Large intestine (tissue), 3 donors: ENCODE data around the gene SNN. TPM values are rescaled to one million over a fixed set of nuclear protein-coding genes. Genes with fewer than 3 reads are reported as not detected.

Experiments used
- DNase-seq, 2 donors: peaks; one replicate each; pipeline versions ENCODE4 v3.0.0 to v3.0.0-alpha.2; 2013
- H3K27ac ChIP-seq: one replicate; pipeline ENCODE4 v1.5.1; 2013; ENCODE audit warnings: low read length
- H3K27me3 ChIP-seq: 2 replicates; pipeline ENCODE4 v1.6.1; 2013; ENCODE audit warnings: low read length; ENCODE audit not compliant: control insufficient read depth, insufficient read depth
- H3K36me3 ChIP-seq: 2 replicates; pipeline ENCODE4 v1.6.1; 2013; ENCODE audit warnings: low read length; ENCODE audit not compliant: control insufficient read depth, insufficient read depth
- H3K4me1 ChIP-seq: one replicate; pipeline ENCODE4 v1.6.1; 2013; ENCODE audit warnings: low read length; ENCODE audit not compliant: control insufficient read depth, insufficient read depth
- H3K4me3 ChIP-seq: one replicate; pipeline ENCODE4 v1.5.1; 2013; ENCODE audit warnings: low read length
- H3K9me3 ChIP-seq: one replicate; pipeline ENCODE4 v1.6.1; 2013; ENCODE audit warnings: mild to moderate bottlenecking, low read depth, low read length, moderate library complexity; ENCODE audit not compliant: control insufficient read depth
- WGBS: methylation state at CpG from one replicate; pipeline ENCODE4 v1.1.5; 2013; ENCODE audit warnings: low lambda C conversion rate; ENCODE audit not compliant: insufficient coverage; 5-methylcytosine and 5-hydroxymethylcytosine counted together
- polyA plus RNA-seq: library from polyadenylated mRNA; unstranded; fragments of 120-200 nt; gene quantifications from one replicate; pipeline ENCODE4 v1.2.1, GENCODE V29; 2013

SNN gene
- polyA plus RNA-seq, 1 donor, result 9.7 TPM

DNA sequence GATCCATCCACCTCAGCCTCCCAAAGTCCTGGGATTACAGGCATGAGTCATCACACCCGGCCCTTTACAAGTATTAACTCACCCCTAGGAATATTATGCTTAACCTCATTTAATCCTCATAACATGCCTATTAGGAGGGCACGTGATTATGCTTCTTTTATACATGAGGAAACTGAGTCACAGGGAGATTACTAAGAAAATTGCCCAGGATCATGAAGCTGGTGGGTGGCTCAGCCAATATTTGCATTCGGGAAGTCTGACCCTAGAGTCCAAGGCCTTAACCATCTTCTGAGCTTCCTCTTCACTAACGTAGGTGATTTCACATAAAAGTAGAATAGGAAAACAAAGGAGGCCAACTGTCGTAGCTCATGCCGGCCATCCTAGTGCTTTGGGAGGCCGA, 19.0 kb upstream of the SNN start:
- H3K9me3 ChIP-seq, result no peaks in the 10 kb centered on the region
- WGBS, result 100% methylated on average over 1 of the region's 7 CpGs
- H3K36me3 ChIP-seq, result no peaks in the 10 kb centered on the region
- no peak overlapping the region for H3K27ac ChIP-seq
- H3K4me3 ChIP-seq, result no peak overlapping the region
- H3K4me1 ChIP-seq, result no peaks in the 10 kb centered on the region
- DNase-seq, result no peak
- no peaks in the 10 kb centered on the region for H3K27me3 ChIP-seq

DNA sequence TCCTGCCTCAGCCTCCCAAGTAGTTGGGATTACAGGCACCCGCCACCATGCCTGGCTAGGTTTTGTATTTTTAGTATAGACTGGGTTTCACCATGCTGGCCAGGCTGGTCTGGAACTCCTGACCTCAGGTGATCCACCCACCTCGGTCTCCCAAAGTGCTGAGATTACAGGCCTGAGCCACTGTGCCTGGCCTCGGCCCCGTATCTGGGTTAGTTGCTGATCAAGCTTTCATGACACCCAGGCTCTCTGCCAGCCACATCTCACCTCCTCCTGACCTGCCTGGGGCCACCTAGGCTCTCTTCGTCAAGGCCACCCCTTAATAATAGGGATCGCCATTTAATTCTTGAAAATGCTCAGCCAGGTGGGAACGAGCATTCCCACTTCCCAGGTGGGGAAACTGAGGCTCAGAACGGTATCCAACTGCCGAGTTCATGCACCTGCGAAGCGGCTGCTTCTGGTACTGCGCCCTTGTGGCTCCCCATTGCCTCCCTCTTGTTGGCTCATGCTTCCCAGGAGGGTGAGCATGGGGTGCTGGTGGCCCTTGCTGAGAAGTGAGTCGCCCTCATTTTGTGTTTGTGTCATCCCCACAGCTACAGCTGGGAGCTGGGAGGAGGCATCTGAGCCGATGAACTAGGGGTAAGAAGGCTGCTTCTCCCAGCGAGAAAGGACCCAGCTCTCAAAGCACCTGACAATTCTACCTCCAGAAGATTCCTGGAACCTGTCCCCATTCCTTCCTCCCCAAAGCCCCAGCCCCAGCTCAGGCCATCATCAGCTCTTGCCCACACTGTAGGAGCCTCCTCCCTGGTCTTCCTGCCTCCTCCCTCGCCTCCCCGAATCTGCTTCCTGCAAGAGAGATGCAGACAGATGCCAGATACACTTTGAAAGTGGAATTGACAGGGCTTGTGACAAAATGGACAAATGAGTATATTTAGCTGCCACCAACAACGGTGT, 17.3 kb upstream of the SNN start:
- no CpG with 5 or more reads among the region's 18 CpGs for WGBS
- no peak for DNase-seq
- Histone ChIP-seq H3K36me3 (no peaks in the 10 kb centered on the region), H3K4me1 (no peaks in the 10 kb centered on the region), H3K9me3 (no peaks in the 10 kb centered on the region), H3K4me3 (no peak overlapping the region), H3K27ac (no peak overlapping the region), H3K27me3 (no peaks in the 10 kb centered on the region)

DNA sequence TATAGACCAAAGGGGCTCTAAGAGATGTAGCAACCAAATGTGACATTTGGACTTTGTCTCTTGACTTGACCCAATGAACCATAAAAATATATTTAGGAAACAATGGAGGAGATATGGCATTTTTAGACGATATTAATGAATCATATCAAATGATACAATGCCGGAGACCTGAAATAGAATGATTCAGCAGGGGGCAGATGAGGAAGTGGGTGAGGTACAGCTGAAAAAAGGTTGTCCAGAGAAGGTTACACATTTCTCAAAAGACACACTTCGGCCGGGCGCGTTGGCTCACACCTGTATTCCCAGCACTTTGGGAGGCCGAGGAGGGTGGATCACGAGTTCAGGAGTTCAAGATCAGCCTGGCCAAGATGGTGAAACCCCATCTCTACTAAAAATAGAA, 16.5 kb upstream of the SNN start:
- Histone ChIP-seq H3K27ac (no peak overlapping the region), H3K4me1 (no peaks in the 10 kb centered on the region), H3K27me3 (no peaks in the 10 kb centered on the region), H3K9me3 (no peaks in the 10 kb centered on the region), H3K4me3 (no peak overlapping the region), H3K36me3 (no peaks in the 10 kb centered on the region)
- DNase-seq, result no peak
- 100% methylated on average over 2 of the region's 8 CpGs for WGBS

DNA sequence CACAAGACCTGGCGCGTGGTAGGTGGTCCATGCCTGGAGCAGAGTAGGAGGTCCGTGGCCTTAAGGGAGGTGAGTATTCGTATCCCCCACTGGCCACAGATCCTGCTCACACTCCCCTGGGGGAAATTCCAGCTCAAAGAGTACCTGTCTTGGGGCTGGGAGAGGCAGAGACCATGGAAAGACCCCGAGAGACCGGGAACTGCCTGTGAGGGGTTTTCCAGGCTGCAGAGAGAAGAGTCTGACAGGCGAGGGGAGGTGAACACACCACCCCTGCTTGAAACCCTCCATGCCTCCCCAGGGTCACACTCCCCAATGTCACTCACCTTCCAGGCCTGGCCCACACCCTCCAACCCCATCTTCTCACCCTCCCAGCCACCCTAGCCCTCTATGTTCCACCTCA, 12.6 kb upstream of the SNN start:
- Histone ChIP-seq H3K4me1 (no peaks in the 10 kb centered on the region), H3K4me3 (no peak overlapping the region), H3K27me3 (no peaks in the 10 kb centered on the region), H3K36me3 (no peaks in the 10 kb centered on the region), H3K27ac (no peak overlapping the region), H3K9me3 (no peaks in the 10 kb centered on the region)
- WGBS, result no CpG with 5 or more reads among the region's 7 CpGs
- DNase-seq, result no peak

DNA sequence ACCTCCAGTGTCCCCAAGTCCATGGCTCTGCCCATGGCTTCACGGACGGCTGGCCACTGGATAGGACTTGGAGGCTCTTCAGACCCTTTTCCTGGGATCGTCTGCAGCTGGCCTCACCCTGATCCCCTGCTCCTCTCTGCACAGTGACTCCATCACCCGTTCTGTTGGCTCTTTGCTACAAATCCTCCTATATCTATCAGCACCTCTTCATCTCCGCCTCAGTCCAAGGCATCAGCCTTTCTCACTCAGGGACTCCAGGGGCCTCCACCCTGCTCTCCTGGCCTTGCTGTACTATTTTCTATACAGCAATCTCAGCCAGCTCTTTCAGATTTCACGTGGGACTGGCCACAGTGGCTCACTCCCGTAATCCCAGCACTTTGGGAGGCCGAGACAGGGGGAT, 10.7 kb upstream of the SNN start:
- H3K4me3 ChIP-seq, result no peak overlapping the region
- no peaks in the 10 kb centered on the region for H3K4me1 ChIP-seq
- no peak for DNase-seq
- H3K27me3 ChIP-seq, result no peaks in the 10 kb centered on the region
- no peaks in the 10 kb centered on the region for H3K9me3 ChIP-seq
- no peaks in the 10 kb centered on the region for H3K36me3 ChIP-seq
- H3K27ac ChIP-seq, result no peak overlapping the region
- no CpG with 5 or more reads among the region's 8 CpGs for WGBS

DNA sequence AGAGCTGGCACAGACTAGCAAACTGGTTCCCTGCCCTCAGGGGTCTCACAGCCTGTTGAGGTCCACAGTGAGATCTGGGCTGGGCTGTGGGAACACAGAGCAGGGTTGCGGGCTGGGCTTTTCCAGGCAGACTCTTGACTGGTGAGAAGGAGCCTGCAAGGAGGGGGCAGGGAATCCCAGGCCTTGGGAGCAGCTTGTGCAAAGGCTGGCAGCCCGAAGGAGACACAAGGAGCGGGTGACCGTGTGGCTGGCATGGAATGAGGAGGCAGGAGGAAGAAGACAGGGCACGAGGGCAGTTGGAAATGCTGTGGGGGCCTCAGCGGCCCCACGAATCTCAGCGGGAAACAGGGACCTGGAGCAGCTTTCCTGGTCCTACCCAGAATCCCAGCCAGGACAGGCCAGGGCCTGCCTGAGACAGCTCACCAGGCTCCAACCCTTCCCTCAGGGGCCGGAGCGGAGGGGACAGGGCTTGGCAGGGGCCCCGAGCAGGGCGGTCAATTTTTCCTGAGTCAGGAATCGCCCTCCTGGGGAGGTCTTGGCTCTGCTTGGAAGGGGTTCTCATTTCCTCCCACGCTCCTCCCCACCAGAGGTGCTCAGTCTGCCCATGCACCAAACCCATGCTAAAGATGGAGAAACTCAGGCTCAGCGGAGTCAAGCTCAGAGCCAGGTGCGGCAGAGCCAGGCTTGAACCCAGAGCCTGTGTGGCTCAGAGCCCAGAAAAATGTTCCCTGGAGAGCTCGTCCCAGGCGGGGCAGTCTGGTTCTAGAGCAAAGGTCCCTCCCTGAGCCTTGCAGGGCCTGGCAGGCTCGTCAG, 9.2 kb upstream of the SNN start:
- WGBS, result 74% methylated on average over 3 of the region's 19 CpGs
- Histone ChIP-seq H3K4me3 (no peak overlapping the region), H3K36me3 (no peaks in the 10 kb centered on the region), H3K4me1 (no peaks in the 10 kb centered on the region), H3K27ac (no peak overlapping the region), H3K9me3 (no peaks in the 10 kb centered on the region), H3K27me3 (no peaks in the 10 kb centered on the region)
- no peak for DNase-seq

DNA sequence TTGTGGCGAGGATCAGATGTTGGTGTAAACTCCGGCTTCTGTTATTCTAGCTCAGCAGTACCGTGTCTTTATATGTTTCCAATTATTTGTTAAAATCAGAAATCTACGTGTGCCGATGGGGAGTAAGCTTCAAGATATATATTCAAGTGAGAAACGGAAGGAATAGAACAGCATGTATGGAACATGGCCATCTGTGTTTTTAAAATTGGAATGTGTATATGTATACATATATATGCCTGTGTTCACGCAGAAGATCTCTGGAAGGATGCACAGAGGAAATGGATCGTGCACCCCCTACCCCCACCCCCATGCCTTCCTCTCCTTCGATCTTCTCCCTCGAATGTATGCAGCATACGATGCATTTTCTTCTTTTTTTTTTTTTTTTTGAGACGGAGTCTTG, 7.7 kb upstream of the SNN start:
- H3K4me1 ChIP-seq, result no peaks in the 10 kb centered on the region
- no peaks in the 10 kb centered on the region for H3K9me3 ChIP-seq
- 100% methylated on average over 3 of the region's 12 CpGs for WGBS
- no peaks in the 10 kb centered on the region for H3K36me3 ChIP-seq
- H3K27me3 ChIP-seq, result no peaks in the 10 kb centered on the region
- H3K27ac ChIP-seq, result no peak overlapping the region
- no peak overlapping the region for H3K4me3 ChIP-seq
- DNase-seq, result no peak

DNA sequence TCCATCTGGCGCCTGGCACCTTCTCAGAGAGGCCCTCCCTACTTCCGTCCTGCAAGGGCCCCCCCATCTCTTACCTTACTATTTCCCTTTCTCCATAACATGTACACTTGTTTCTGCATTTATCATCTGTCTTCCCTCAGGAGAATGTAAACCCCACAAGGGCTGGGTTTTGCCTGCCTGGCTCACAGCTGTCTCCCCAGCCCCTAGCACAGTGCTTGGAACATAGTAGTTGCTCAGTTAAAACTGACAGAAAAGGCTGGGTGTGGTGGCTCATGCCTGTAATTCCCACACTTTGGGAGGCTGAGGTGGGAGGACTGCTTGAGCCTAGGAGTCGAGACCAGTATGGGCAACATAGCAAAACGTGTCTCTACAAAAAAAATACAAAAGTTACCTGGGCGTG, 5.7 kb upstream of the SNN start:
- Histone ChIP-seq H3K4me1 (no peaks in the 10 kb centered on the region), H3K36me3 (no peaks in the 10 kb centered on the region), H3K27me3 (peaks cover 3% of the 10 kb centered on the region), H3K27ac (no peak overlapping the region), H3K4me3 (no peak overlapping the region), H3K9me3 (no peaks in the 10 kb centered on the region)
- no peak for DNase-seq
- no CpG with 5 or more reads among the region's 5 CpGs for WGBS

DNA sequence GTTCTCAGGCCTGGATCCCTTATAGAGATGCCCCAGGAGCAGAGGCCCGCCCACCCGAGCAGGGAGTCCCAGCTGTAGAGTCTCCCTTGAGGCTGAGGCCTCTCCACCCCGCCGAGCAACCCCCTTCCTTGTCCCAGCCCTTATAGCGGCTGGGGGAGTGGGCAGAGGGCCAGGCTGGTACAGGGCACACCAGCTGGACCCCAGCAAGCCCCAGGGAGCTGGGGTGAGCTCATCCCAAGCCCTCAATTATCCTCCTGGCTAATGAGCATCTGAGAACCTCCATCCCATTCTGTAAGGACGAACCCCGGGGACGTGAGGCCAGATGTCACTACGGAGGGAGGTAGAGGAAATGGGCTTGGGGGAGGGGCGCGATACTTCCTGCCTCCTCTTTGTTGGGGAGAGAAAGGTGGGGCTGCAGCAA, 3.2 kb upstream of the SNN start:
- Histone ChIP-seq H3K27ac (no peak overlapping the region), H3K4me1 (peaks cover 5% of the 10 kb centered on the region), H3K36me3 (no peaks in the 10 kb centered on the region), H3K27me3 (peaks cover 16% of the 10 kb centered on the region), H3K9me3 (no peaks in the 10 kb centered on the region), H3K4me3 (no peak overlapping the region)
- DNase-seq, result no peak
- WGBS, result no CpG with 5 or more reads among the region's 11 CpGs

DNA sequence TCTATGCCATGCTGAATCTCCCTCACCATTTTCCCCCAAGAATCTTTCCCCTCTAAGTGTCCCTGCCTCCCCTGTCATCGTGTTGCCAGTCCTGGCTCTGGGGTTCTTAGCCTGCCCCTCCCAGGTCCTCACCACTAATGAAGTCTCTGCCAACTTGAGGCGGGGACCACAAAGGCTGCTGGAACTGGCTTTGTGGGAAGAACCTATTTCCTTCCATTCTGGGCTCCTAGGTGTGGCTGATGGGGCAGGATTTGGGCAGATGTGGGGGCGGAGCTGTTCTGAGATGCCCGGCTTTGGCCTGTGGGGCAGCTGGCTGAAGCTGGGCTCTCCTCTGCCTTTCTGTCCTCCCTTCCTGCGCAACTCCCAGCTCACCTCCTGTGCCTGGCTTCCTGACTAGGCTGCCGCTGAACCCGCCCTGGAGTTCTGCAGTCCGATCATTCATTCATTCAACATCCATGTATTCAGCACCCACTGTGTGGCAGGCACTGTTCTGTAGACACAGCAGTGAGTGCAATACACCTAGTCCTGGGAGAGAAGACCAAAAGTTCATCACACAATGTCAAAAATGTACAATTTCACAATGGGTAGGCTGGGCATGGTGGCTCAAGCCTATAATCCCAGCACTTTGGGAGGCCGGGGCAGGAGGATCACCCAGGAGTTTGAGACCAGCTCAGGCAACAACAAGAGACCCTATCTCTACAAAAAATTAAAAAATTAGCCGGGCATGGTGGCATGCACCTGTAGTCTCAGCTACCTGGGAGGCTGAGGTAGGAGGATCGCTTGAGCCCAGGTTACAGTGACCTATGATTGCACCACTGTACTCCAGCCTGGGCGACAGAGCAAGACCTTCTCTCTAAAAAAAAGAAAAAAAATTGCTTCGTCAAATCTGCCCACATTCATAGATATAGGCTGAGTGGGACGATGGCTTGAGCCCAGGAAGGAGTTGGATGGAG, 1.9 kb upstream of the SNN start:
- WGBS, result no CpG with 5 or more reads among the region's 14 CpGs
- Histone ChIP-seq H3K36me3 (no peaks in the 10 kb centered on the region), H3K4me1 (peaks cover 5% of the 10 kb centered on the region), H3K4me3 (no peak overlapping the region), H3K9me3 (no peaks in the 10 kb centered on the region), H3K27ac (no peak overlapping the region), H3K27me3 (peaks cover 16% of the 10 kb centered on the region)
- DNase-seq, result no peak
